ENCODE measurements around the gene KRTAP5-10.
"Not testable (repeated sequence)": the region's sequence is repeated elsewhere in the genome, so short reads cannot be mapped to it uniquely, and the experiment has no call there.

The KRTAP5-10 gene

GRCh38 chr11:71607520-71608216, 42.3 kb downstream of the KRTAP5-10 start:
- not testable (repeated sequence) for H3K4me3 ChIP-seq (ENCODE audit: low read depth, low read length); DNase-seq (ENCODE audit: low read depth)

GRCh38 chr11:71608272-71608671, 42.9 kb downstream of the KRTAP5-10 start:
- H3K4me3 ChIP-seq (ENCODE audit: low read depth, low read length); DNase-seq (ENCODE audit: low read depth): not testable (repeated sequence)

GRCh38 chr11:71611218-71611910, 46.0 kb downstream of the KRTAP5-10 start:
- not testable (repeated sequence) for H3K4me3 ChIP-seq (ENCODE audit: low read depth, low read length); DNase-seq (ENCODE audit: low read depth)

GRCh38 chr11:71613931-71614330, 48.6 kb downstream of the KRTAP5-10 start:
- H3K4me3 ChIP-seq (ENCODE audit: low read depth, low read length); DNase-seq (ENCODE audit: low read depth): not testable (repeated sequence)

GRCh38 chr11:71614366-71614917, 49.1 kb downstream of the KRTAP5-10 start:
- not testable (repeated sequence) for DNase-seq (ENCODE audit: low read depth); H3K4me3 ChIP-seq (ENCODE audit: low read depth, low read length)

- not testable (repeated sequence) for DNase-seq (ENCODE audit: low read depth); H3K4me3 ChIP-seq (ENCODE audit: low read depth, low read length)
Measured at GRCh38 chr11:71615003-71615402, 49.6 kb downstream of the KRTAP5-10 start.

Data from NB4 (cell line).